Activated naive CD8-positive, alpha-beta T cell (primary cell): ENCODE data around the gene JPT2.

Experiments
- H3K27ac Mint-ChIP-seq: one replicate; pipeline ENCODE4 v1.8.0; 2021; ENCODE audit warnings: mixed read lengths
- H3K27me3 Mint-ChIP-seq: one replicate; pipeline ENCODE4 v1.8.0; 2021; ENCODE audit warnings: mixed read lengths
- H3K36me3 Mint-ChIP-seq: one replicate; pipeline ENCODE4 v1.8.0; 2021; ENCODE audit warnings: mixed read lengths
- H3K4me1 Mint-ChIP-seq: one replicate; pipeline ENCODE4 v1.8.0; 2021; ENCODE audit warnings: low read depth, mixed read lengths
- H3K4me3 Mint-ChIP-seq: one replicate; pipeline ENCODE4 v1.8.0; 2021; ENCODE audit warnings: mild to moderate bottlenecking, mixed read lengths
- H3K9me3 Mint-ChIP-seq: one replicate; pipeline ENCODE4 v1.8.0; 2021; ENCODE audit warnings: low read depth, mixed read lengths

JPT2 gene

DNA sequence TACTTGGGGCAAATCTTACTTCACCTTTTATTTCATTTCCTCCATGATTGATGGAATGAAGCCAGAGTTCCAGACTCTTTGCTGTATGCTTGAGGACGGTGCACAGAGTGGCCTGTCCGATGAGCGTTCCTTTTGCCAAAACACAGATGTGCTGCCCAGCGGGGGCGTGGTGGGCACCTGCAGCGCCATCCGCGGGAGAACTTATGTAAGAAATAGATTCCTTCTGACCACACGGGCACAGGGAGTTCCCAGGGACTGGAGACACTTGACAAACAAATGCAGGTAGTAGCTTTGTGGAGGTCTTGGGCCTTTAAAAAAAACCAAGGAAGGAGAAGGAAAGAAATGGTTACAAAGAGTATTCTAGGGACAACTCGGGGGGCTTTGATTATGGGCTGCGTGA, 35.3 kb upstream of the JPT2 start:
- Mint-ChIP-seq H3K9me3 (no peaks in the 10 kb centered on the region), H3K4me1 (peaks cover 17% of the 10 kb centered on the region), H3K27ac (no peak overlapping the region), H3K4me3 (no peak overlapping the region), H3K27me3 (no peaks in the 10 kb centered on the region), H3K36me3 (peaks cover 11% of the 10 kb centered on the region)

DNA sequence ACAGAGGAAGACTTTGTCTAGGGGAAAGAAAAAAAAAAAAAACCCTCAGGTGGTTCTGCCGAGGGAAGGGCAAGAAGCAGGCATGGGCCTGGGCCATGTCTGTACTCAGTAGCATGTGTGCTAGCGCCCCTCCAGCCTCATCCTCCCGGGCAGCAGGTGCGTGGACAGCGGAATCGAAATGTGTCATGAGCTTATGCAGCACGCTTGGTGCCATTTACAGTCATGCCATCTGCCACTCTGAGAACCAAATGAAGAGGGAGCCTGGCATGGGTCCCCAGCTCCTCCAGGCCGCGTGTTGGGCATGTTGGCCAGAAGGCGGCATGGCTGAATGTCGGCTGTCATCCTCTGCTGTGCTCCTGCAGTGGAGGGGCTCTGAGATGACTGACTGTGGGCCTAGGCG, 34.6 kb upstream of the JPT2 start:
- Mint-ChIP-seq H3K27ac (no peak overlapping the region), H3K4me1 (peaks cover 17% of the 10 kb centered on the region), H3K4me3 (no peak overlapping the region), H3K27me3 (no peaks in the 10 kb centered on the region), H3K36me3 (peaks cover 8% of the 10 kb centered on the region), H3K9me3 (no peaks in the 10 kb centered on the region)

DNA sequence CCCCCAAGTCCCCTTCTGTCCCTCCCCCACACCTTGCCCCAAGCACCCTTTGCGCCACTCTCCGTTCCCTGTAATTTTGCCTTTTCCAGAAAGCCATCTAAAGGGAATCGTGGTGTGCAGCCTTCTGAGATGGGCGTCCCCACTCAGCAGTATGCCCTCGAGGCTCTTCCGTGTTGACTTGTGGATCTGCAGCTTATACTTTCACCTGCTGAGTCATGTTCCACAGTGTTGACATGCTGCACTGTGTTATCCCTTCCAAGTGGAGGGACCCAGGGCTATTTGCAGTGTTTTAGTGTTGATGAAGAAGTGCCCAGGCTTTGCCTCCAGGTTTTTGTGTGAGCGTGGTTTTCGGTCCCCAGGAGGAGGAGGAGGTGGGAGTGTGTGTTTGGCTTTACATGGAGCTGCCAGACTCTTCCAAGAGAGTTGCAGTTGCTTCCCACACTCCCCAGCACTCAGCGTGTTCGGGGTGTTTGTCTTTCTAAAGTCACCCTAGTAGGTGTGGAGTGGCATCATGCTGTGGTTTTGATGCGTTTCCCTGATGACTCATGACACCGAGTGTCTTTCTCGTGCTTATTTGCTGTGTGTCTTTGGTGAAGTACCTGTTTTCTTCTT, 32.1 kb upstream of the JPT2 start:
- peak overlapping the region; percentile 73 for H3K27ac Mint-ChIP-seq
- no peaks in the 10 kb centered on the region for H3K27me3 Mint-ChIP-seq
- H3K4me3 Mint-ChIP-seq: peak overlapping the region; percentile 54
- peaks cover 12% of the 10 kb centered on the region for H3K36me3 Mint-ChIP-seq
- H3K9me3 Mint-ChIP-seq: no peaks in the 10 kb centered on the region
- H3K4me1 Mint-ChIP-seq: peaks cover 18% of the 10 kb centered on the region

DNA sequence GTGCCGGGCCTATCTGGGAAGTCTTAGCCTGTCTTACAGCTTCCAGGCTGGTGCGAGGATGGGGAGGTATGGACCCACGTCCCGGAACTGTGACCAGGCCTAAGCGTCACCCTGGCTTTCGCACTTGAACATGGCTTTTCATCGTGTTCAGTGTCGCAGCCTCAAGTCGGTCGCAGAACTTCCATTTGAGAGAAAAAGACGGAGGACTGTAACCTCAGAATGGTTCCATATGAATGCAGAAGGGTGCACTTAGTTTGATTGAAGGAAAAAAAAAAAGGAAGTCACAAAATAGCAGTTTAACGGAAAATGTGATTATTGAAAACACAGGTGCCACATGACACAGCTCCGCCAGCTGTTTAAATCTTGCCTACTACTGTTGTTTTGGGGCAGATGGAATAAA, 30.2 kb upstream of the JPT2 start:
- no peaks in the 10 kb centered on the region for H3K27me3 Mint-ChIP-seq
- H3K4me3 Mint-ChIP-seq: no peak overlapping the region
- peaks cover 19% of the 10 kb centered on the region for H3K4me1 Mint-ChIP-seq
- H3K27ac Mint-ChIP-seq: no peak overlapping the region
- H3K9me3 Mint-ChIP-seq: no peaks in the 10 kb centered on the region
- peaks cover 11% of the 10 kb centered on the region for H3K36me3 Mint-ChIP-seq

DNA sequence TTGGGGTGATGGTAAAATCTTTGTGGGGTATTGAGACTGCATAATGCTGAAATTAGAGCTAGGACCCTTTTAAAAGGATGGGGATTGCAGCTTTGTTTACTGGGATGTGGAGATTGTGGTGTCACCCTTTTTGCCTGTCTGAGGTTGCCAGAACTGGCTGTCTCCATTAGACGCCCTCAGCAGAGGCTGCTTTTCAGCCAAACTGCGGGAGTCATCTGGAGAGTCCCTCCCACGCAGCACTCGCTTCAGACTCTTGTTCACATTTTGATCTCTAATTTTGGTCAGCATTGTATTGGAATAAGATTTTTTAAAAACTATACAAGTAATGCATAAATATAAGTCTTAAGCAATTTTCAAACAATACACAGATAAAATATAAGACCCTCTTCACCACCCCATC, 27.9 kb upstream of the JPT2 start:
- Mint-ChIP-seq H3K4me3 (no peak overlapping the region), H3K27me3 (no peaks in the 10 kb centered on the region), H3K36me3 (peaks cover 11% of the 10 kb centered on the region), H3K27ac (no peak overlapping the region), H3K9me3 (no peaks in the 10 kb centered on the region), H3K4me1 (peaks cover 19% of the 10 kb centered on the region)

DNA sequence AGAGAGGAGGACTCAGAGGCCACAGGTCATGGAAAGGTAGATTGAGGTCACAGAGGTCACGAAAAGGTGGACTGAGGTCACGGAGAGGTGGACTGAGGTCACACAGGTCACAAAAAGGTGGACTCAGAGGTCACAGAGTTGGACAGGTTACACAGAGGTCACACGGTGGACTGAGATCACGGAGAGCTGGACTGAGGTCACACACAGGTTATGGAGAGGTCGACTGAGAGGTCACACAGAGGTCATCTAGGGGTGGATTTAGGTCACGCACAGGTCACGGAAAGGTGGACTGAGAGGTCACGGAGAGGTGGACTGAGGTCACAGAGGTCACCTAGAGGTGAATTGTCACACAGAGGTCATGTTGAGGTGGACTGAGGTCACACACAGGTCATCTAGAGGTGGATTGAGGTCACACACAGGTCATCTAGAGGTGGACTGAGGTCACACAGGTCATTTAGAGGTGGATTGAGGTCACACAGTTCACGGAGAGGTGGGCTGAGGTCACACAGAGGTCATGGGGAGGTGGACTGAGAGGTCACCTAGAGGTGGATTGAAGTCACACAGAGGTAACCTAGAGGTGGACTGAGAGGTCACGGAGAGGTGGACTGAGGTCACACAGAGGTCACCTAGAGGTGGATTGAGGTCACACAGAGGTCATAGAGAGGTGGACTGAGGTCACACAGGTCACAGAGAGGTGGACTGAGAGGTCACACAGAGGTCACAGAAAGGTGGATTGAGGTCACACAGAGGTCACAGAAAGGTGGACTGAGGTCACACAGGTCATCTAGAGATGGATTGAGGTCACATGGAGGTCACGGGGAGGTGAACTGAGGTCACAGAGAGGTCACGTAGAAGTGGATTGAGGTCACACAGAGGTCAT, 26.7 kb upstream of the JPT2 start:
- Mint-ChIP-seq H3K27ac (peak overlapping the region; percentile 10), H3K27me3 (no peaks in the 10 kb centered on the region), H3K36me3 (peaks cover 11% of the 10 kb centered on the region), H3K4me3 (no peak overlapping the region), H3K4me1 (peaks cover 9% of the 10 kb centered on the region), H3K9me3 (no peaks in the 10 kb centered on the region)

DNA sequence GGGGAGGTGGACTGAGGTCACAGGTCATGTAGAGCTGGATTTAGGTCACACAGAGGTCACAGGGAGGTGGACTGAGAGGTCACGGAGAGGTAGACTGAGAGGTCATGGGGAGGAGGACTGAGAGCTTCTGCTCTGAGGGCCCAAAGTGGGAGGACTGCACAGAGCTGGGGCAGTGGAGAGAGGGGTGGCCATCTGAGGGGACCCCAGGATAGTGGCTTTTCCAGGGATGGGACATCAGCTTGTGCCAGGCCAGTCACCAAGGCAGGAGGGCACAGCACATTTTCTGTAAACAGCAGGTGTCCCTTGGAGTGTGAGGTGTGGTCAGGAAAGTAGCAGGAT, 26.1 kb upstream of the JPT2 start:
- Mint-ChIP-seq H3K27me3 (no peaks in the 10 kb centered on the region), H3K36me3 (peaks cover 11% of the 10 kb centered on the region), H3K4me3 (no peak overlapping the region), H3K27ac (no peak overlapping the region), H3K9me3 (no peaks in the 10 kb centered on the region), H3K4me1 (peaks cover 3% of the 10 kb centered on the region)

DNA sequence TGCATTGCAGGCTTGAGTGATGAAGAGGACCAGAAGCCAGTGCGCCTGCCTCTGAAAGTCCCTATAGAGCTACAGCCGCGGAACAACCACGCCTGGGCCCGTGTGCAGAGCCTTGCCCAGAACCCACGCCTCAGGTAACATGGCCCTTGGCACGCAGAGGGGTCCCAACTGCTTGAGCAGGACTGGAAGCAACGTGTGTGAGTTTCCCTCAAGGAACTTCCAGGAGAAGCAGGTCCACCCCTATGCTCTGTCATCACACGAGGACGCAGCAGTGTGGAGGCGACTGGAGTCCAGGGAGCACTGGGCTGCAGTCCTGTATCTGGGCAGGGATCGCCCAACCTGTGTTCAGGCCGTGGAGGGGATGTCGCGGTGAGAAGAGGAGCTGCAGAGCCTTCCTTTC, 25.1 kb upstream of the JPT2 start:
- Mint-ChIP-seq H3K4me3 (no peak overlapping the region), H3K36me3 (peaks cover 11% of the 10 kb centered on the region), H3K9me3 (no peaks in the 10 kb centered on the region), H3K4me1 (peaks cover 2% of the 10 kb centered on the region), H3K27ac (no peak overlapping the region), H3K27me3 (no peaks in the 10 kb centered on the region)

DNA sequence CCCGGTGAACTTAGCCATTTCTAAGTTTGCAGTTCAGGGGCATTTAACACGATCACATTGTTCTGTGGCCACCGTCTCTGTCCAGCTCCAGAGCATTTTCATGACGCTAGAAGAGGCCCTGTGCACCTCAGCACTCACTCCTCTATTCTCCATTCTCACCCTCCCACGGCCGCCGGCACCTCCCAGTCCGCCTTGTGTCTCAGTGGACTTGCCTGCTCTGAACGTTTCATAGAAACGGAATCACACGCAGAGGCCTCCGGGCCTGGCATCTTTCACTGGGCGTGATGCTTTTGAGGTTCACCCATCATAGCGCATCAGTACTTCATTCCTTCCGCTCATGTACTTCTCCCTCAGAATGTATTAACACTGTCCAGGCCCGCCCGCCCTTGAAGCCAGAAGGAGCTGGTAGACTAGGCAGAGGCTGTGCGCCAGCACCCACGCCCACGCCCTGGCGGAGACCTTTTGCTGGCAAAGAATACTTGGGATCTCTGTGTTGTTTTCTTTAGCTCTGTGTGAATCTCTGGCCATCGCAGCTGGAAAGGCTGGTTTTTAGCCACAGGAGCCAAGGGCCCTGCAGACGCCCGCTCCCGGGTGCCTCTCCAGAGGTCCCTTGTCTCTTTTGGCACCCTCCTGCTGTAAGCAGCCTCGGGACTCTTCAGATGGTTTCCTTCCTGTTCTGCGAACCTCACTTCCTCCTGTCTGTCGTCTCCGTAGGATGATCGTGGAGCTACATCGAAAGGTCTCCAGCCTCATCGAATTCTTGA, 23.4 kb upstream of the JPT2 start:
- Mint-ChIP-seq H3K27me3 (no peaks in the 10 kb centered on the region), H3K4me1 (peaks cover 2% of the 10 kb centered on the region), H3K4me3 (no peak overlapping the region), H3K36me3 (peaks cover 9% of the 10 kb centered on the region), H3K9me3 (no peaks in the 10 kb centered on the region), H3K27ac (no peak overlapping the region)

DNA sequence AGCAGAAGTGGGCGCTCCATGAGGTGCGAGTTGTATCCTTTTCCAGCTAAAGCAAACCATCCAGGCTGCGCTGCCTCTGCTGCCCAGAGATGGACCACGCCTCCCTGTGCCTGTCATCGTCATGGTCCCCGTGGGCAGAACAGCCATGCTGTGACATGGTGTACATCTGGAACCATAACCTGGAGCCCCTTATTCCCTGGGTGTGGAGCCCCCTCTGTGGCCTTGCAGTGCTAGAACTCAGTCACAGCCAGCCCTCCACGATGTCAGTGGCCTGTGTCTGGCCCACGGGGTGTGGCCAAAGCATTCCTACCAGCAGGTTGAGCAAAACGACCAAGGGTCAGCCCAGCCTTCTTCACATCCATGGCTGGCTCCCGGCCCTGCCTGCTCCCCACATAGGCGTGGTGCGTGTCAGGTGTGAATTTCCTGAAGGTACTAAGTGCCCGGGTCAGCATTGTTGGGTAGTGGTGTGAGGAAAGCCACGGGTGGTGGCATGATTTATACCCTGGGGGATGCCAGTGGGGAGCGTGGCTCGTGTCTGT, 22.7 kb upstream of the JPT2 start:
- Mint-ChIP-seq H3K4me1 (peaks cover 2% of the 10 kb centered on the region), H3K36me3 (peaks cover 9% of the 10 kb centered on the region), H3K27ac (no peak overlapping the region), H3K4me3 (no peak overlapping the region), H3K9me3 (no peaks in the 10 kb centered on the region), H3K27me3 (no peaks in the 10 kb centered on the region)

DNA sequence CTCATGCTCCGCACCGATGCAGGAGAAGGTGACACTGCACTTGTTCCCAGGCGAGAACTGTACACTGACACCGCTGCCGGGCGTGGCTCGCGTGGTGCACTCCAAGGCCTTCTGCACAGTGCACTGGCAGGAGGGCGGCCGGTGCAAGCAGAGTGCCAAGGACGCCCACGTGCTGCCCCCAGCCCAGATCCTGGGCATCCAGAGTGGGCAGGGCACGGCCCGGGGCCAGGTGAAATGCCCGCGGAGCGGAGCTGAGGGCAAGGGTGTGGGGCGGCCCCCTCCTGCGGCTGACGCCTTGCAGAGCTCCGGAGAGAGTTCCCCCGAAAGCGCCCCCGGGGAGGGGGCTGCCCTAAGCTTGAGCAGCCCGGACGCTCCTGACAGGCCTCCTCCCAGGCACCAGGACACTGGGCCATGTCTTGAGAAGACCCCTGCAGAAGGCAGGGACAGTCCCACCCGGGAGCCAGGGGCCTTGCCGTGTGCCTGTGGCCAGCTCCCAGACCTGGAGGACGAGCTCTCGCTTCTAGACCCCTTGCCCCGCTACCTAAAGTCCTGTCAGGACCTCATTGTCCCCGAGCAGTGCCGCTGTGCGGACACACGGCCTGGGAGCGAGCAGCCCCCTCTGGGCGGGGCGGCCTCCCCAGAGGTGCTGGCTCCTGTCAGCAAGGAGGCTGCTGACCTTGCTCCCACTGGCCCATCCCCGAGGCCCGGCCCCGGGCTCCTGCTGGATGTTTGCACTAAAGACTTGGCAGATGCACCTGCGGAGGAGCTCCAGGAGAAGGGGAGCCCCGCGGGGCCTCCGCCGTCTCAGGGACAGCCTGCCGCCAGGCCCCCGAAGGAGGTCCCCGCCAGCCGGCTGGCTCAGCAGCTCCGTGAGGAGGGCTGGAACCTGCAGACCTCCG, 21.9 kb upstream of the JPT2 start:
- Mint-ChIP-seq H3K4me1 (no peaks in the 10 kb centered on the region), H3K27me3 (no peaks in the 10 kb centered on the region), H3K27ac (no peak overlapping the region), H3K4me3 (no peak overlapping the region), H3K36me3 (peaks cover 3% of the 10 kb centered on the region), H3K9me3 (no peaks in the 10 kb centered on the region)

DNA sequence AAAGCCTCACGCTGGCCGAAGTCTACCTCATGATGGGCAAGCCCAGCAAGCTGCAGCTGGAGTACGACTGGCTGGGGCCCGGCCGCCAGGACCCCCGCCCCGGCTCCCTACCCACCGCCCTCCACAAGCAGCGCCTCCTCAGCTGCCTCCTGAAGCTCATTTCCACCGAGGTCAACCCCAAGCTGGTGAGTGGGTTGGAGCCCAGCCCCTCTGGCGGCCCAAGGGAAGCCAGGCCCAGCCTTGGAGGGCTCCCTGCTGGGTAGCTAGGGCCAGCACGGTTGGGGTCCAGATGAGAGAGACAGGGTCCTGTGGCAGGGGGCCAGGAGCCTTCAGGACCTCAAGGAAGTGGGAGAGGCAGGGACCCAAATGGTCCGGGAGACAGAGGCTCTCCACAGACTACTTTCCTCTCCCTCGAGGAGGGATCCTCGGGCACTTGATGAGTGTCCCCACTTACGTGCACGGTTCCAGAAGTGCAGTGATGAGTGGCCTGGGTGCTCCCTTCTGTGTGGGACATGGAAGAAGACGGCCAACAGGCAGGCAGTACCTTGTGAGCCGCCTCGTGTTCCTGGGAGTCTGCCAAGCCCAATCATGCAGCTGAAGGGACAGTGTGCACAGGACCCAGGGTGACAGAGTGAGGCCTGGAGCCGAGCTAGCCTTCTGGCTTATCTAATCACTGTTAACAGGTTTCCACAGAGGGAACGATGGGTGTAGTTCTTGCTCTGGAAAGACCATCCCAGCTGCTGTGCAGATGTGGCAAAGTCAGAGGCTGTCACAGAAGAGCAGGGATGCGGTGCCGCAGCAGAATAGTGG, 21.1 kb upstream of the JPT2 start:
- Mint-ChIP-seq H3K27ac (no peak overlapping the region), H3K4me1 (no peaks in the 10 kb centered on the region), H3K9me3 (no peaks in the 10 kb centered on the region), H3K4me3 (no peak overlapping the region), H3K36me3 (peaks cover 2% of the 10 kb centered on the region), H3K27me3 (no peaks in the 10 kb centered on the region)

DNA sequence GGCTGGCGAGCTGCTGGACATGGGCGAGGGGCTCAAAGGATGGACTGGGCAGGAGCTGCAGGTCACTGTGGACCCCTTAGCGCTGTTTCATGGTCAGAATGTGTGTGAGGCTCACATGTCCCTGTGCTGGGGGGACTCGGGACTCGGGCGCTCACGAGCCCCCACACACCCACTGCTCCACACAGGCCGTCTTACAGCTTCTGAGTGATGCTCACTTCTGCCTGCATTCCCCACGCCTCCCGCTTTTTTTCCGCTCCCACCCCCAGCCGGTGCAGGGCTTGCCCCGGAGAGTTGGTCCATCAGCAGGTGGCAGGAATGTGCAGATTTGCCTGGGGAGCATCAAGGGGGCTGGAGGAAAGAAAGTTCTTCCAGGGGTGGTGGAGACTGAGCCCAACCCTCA, 20.2 kb upstream of the JPT2 start:
- Mint-ChIP-seq H3K27me3 (no peaks in the 10 kb centered on the region), H3K9me3 (no peaks in the 10 kb centered on the region), H3K4me1 (no peaks in the 10 kb centered on the region), H3K4me3 (no peak overlapping the region), H3K27ac (no peak overlapping the region), H3K36me3 (peaks cover 2% of the 10 kb centered on the region)

DNA sequence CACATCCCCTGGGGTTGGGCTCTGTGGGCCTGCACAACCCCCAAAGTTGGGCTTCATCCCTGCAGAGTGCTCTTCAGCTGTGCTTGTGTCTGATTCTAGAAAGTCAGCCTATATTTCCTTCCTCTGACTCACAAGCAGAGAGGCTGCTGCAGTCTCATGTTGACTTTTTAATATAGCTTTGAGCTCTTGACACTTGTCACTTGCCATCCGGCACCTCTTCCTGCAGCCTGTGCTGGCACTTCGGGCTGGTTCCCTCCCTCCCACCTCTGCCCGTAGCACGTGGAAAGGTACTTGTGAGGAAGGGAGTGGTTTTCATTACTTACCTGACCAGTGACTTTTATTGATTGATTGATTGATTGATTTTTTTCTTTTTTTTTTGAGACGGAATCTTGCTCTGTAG, 19.0 kb upstream of the JPT2 start:
- peaks cover 2% of the 10 kb centered on the region for H3K36me3 Mint-ChIP-seq

More for the DNA sequence above, 19.0 kb upstream of the JPT2 start:
- no peak overlapping the region for H3K27ac Mint-ChIP-seq
- H3K4me3 Mint-ChIP-seq: no peak overlapping the region
- no peaks in the 10 kb centered on the region for H3K4me1 Mint-ChIP-seq
- no peaks in the 10 kb centered on the region for H3K27me3 Mint-ChIP-seq
- no peaks in the 10 kb centered on the region for H3K9me3 Mint-ChIP-seq
